ENCODE measurements around the gene DUSP5.

The DUSP5 gene

GRCh38 chr10:110548002-110548401 lies 50.3 kb downstream of the DUSP5 start:
- DNase-seq: no peak

- no peak for DNase-seq
Measured at GRCh38 chr10:110549211-110549610, 51.5 kb downstream of the DUSP5 start.

DNA sequence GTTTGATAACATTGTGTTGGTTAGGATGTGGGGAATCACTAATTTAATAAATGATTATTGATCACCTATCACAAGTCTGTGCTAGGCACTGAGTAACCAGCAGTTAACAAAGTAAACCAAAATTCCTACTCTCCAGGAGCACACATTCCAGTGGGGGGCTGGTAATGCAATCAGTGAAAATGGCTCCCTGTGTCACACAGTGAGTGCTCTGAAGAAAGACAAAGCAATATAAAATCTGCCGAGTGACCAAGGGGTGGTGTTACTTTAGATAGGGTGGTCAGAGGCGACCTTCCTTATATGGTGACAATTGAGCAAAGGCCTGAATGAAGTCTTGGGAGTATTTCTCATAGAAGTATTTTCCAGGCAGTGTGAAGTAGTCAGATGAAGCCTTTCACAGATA lies 56.2 kb downstream of the DUSP5 start:
- no peak for DNase-seq

GRCh38 chr10:110556296-110556695 lies 58.6 kb downstream of the DUSP5 start:
- DNase-seq: no peak

GRCh38 chr10:110556969-110557601 lies 59.4 kb downstream of the DUSP5 start:
- DNase-seq: peak; percentile 53 to 77

GRCh38 chr10:110558041-110558440 lies 60.3 kb downstream of the DUSP5 start:
- DNase-seq: no peak

GRCh38 chr10:110560012-110560411 lies 62.3 kb downstream of the DUSP5 start:
- DNase-seq: no peak

All from CD4-positive, alpha-beta T cell treated with Interferon alpha-2 for 1 hour (primary cell).